ENCODE measurements around the gene CERS6.
A peak's percentile ranks its signal among the peaks of the same experiment; 100 is the strongest.

Gene CERS6

GRCh38 chr2:168710754-168711467, 254.8 kb downstream of the CERS6 start:
- no peak for DNase-seq

DNA sequence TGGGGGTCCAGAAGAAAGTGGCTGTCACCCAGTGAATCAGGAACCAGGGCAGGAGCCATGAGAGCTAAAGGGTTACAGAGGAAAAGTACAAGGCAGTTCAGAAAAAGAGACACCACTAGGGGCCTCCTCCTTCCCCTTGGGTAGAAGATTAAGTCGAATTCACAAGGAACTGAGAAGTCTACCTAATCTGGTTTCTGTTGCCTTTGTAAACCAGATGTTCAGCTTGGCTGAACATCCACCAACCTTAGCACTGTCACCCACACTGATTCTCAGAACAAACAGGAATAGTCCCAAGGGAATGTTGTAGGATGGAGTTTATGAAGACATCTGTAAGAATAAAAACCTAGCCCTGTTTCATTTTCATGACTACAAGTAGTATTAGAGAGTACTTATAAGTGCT, 256.0 kb downstream of the CERS6 start:
- no peak for DNase-seq

DNA sequence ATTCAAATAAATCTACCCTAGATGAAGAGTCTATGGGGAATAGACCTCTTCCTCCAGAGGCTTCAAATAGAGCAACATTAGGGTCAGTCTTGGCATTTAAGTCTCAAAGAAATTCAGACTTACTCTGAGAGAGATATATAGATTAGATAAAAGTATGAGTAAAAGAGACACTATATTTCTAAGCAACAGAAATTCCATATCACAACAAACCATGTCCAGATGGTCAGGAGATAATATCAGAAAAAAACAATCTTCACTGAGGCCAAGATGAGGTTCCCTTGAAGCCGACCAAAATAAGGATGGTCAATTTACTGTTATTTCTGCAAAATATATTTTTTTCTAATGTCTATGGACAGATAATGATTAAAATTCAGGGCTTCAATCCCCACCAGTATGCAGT, 257.3 kb downstream of the CERS6 start:
- no peak for DNase-seq

DNA sequence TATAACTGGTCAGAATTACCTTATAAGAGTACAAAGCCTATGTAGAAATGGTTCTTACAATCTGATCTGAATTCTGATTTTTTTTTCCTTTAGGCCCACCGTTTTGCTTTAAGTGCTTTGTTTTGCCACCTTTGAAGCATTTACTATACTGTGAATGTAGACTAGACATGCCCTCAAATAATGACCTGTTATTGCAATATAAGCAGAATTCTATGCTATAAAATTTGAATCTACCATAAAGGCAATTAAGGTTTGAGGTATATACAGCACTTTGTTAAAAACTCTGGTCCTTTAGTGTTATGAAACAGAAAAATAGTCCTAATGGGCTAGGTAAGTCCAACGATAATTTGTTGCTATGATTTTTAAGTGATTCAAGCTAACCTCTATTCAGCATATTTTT, 259.8 kb downstream of the CERS6 start:
- no peak for DNase-seq

DNA sequence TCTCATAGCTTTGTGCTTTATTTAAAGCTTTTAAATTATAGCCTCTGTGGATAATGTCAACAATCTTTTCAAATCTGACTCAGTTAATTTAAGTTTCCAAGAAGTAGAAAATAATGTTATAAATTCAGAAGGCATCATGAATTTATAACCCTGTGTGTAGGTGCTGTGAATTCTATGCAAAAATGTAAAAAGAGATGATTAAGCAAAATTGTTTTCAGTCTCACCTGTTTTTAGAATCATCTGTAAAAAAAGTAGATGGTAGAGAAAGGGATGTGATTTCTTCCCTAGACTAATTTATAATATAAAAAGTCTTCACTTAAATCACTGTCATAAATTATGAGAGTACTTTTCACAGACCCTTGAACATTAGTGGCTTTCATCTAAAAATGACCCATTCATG, 260.8 kb downstream of the CERS6 start:
- no peak for DNase-seq

GRCh38 chr2:168717790-168718502, 261.9 kb downstream of the CERS6 start:
- no peak for DNase-seq

DNA sequence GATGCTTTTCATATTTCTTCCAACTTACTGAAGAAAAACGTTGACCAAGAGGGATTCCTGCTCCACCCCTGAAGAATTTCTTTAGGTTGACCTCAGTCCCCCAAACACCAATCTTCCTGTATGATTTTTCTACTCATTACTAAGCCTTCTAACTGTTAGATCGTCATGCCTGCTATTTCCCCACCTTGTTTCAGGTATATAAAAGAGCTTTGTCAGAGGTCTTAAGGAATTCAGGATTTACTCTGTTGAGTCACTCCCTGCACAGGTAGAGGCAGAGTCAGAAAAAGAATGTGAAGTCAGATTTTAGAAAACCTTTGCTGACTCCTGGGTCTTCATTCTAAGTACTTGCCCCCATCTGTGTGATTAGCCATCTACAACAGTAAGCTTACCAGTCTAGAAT, 262.6 kb downstream of the CERS6 start:
- DNase-seq: no peak

GRCh38 chr2:168719446-168719845, 263.4 kb downstream of the CERS6 start:
- DNase-seq: no peak

GRCh38 chr2:168722592-168722991, 266.5 kb downstream of the CERS6 start:
- DNase-seq: no peak

- DNase-seq: no peak
Observed at GRCh38 chr2:168723275-168723899, 267.3 kb downstream of the CERS6 start.

DNA sequence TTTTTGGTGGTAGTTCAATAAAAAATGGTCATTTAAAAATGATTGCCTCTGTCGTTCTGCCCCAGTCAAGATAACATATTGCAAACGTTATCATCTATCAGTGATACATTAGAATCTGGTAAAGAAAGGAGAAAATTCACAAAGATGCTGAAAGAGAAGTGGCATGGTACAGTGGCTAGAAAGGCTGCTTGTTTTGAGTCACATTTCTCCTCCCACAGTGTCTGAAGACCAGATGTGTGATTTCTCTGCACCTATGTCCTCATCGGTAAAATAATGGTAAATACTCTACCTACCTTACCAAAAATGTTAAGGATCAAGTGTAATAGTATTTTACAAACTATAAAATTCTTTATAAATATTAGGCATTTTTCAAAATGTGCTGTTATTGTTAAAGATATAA, 270.3 kb downstream of the CERS6 start:
- DNase-seq: no peak

DNA sequence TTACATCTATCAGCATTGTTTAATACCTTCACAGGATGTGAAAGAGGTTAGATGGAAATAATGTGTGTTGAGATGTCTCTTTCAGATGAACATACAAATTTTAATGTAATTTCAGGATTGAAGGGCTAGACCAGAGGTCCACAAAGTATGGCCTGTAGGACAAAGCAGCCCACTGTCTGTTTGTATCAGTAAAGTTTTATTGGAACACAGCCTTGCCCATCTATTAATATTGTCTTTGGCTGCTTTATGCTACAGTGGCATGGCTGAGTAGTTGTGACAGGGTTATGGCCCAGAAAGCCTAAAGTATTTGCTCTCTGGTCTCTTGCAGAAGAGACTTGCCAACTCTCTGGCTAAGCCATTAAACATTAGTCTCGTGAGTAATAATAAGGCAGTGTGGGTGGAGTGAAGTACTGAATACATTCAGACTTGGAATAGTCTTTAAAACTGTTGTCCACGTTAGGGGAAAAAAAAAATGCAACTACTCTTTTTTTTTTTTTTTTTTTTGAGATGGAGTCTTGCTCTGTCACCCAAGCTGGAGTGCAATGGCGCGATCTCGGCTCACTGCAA, 271.9 kb downstream of the CERS6 start:
- no peak for DNase-seq

GRCh38 chr2:168729455-168729854, 273.4 kb downstream of the CERS6 start:
- no peak for DNase-seq

GRCh38 chr2:168730344-168730743, 274.3 kb downstream of the CERS6 start:
- DNase-seq: peak; percentile 14

DNA sequence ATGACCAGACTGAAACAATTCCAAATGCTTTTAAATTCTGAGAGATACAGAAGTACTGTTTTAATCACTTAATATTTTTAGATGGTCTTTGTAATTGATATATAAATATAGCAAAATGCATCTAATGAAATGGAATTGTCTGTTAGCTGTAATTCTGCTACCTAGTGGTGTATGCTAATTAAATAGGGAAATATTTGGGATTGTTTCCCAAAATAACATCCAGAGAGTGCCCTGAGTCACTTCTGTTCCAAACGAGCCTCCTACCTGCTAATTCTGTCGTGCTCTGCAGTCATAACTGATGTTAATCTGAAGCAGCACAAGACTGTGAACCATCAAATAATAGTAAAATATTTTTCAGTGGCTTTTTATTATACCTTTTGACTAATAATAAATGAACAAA, 274.9 kb downstream of the CERS6 start:
- no peak for DNase-seq

- DNase-seq: no peak
Observed at GRCh38 chr2:168731616-168732015, 275.5 kb downstream of the CERS6 start.

GRCh38 chr2:168732100-168732499, 276.0 kb downstream of the CERS6 start:
- no peak for DNase-seq

- no peak for DNase-seq
Observed at GRCh38 chr2:168732506-168732905, 276.4 kb downstream of the CERS6 start.

GRCh38 chr2:168734199-168734760, 278.2 kb downstream of the CERS6 start:
- no peak for DNase-seq

- DNase-seq: no peak
Observed at GRCh38 chr2:168736649-168737445, 280.8 kb downstream of the CERS6 start.

- peak; percentile 1 for DNase-seq
Observed at GRCh38 chr2:168738062-168738461, 282.0 kb downstream of the CERS6 start.

GRCh38 chr2:168740360-168740759, 284.3 kb downstream of the CERS6 start:
- no peak for DNase-seq

DNA sequence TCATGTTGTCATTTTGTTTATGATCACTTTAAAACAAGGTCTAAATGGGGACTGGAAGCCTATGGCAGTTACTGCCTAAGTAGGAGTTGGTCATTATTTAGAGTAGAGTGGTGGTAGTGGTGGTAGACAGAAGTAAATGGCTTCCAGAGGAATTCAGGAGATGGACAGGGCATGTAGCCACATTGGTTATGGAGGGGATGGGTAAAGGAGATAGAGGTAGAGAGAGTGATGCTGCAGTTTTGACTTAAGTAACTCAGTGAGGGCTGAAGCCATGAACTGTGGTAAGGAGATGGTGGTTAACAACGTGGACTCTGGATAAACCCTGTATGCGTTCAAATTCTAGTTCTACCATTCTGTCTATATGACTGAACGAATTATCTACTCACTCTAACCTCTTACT, 284.7 kb downstream of the CERS6 start:
- DNase-seq: no peak
